SU-DHL-6 (cell line): ENCODE data around the gene SLC38A10.

Source experiments
- H2AFZ ChIP-seq: fragments of 200-600 bp; sonication (generic); 2 replicates; pipeline ENCODE4 v1.6.1; 2014; ENCODE audit warnings: low read depth, mild to moderate bottlenecking, moderate library complexity, mixed read lengths, antibody characterized with exemption, low read length; ENCODE audit not compliant: severe bottlenecking
- H3F3A ChIP-seq: fragments of 200-600 bp; shearing (Covaris generic); 2 replicates; pipeline ENCODE4 v1.6.0; 2016; ENCODE audit warnings: antibody characterized with exemption, mild to moderate bottlenecking; ENCODE audit not compliant: insufficient read depth
- H3K27ac ChIP-seq: fragments of 200-600 bp; sonication (generic); 2 replicates; pipeline ENCODE4 v1.5.1; 2016; ENCODE audit warnings: low read depth, mild to moderate bottlenecking, low read length, moderate library complexity, mixed read lengths
- H3K27me3 ChIP-seq: fragments of 200-600 bp; sonication (generic), shearing (Covaris generic); 2 replicates; pipeline ENCODE4 v1.6.0; 2014; ENCODE audit warnings: mild to moderate bottlenecking, low read length
- H3K36me3 ChIP-seq: fragments of 200-600 bp; sonication (generic); 2 replicates; pipeline ENCODE4 v1.6.1; 2014; ENCODE audit warnings: mild to moderate bottlenecking, low read length, mixed read lengths
- H3K4me2 ChIP-seq: fragments of 300-600, 200-600 bp; shearing (Covaris generic), sonication (generic); 2 replicates; pipeline ENCODE4 v1.6.0; 2014; ENCODE audit warnings: low read length, low read depth, mild to moderate bottlenecking; ENCODE audit not compliant: poor library complexity, severe bottlenecking
- H3K4me3 ChIP-seq: fragments of 200-600 bp; sonication (generic); 2 replicates; pipeline ENCODE4 v1.5.1; 2014; ENCODE audit warnings: antibody characterized with exemption, low read length, mild to moderate bottlenecking, mixed read lengths; ENCODE audit not compliant: insufficient read depth, poor library complexity, severe bottlenecking
- H3K79me2 ChIP-seq: fragments of 200-600 bp; sonication (generic); 2 replicates; pipeline ENCODE4 v1.6.1; 2014; ENCODE audit warnings: mild to moderate bottlenecking, low read length, moderate library complexity; ENCODE audit not compliant: insufficient read depth
- H3K9ac ChIP-seq: fragments of 200-600 bp; sonication (generic); 2 replicates; pipeline ENCODE4 v1.7.0; 2014; ENCODE audit warnings: mild to moderate bottlenecking, low read length
- H3K9me2 ChIP-seq: fragments of 200-600 bp; sonication (generic); replicated peaks from 2 replicates; pipeline ENCODE4 v1.6.1; 2014; ENCODE audit warnings: low read length; ENCODE audit not compliant: insufficient read depth
- H3K9me3 ChIP-seq: fragments of 200-600 bp; sonication (generic); 2 replicates; pipeline ENCODE4 v1.6.1; 2014; ENCODE audit warnings: low read length, mixed read lengths; ENCODE audit not compliant: insufficient read depth
- H4K20me1 ChIP-seq: fragments of 200-600 bp; sonication (generic); 2 replicates; pipeline ENCODE4 v1.6.1; 2014; ENCODE audit warnings: low read depth, mild to moderate bottlenecking, antibody characterized with exemption, low read length, moderate library complexity, mixed read lengths
- CTCF ChIP-seq: fragments of 200-600 bp; sonication (generic); IDR thresholded peaks from one replicate; pipeline ENCODE4 v1.5.1; 2017; ENCODE audit warnings: antibody characterized with exemption, mild to moderate bottlenecking, low read length, moderate library complexity; ENCODE audit not compliant: insufficient read depth, poor library complexity, severe bottlenecking
- EZH2phosphoT487 ChIP-seq: fragments of 200-600 bp; sonication (generic), shearing (Covaris generic); conservative IDR thresholded peaks from 2 replicates; pipeline ENCODE4 v1.6.1; 2018; ENCODE audit warnings: mild to moderate bottlenecking, antibody characterized with exemption, low read length, moderate library complexity, mixed read lengths

The SLC38A10 gene

DNA sequence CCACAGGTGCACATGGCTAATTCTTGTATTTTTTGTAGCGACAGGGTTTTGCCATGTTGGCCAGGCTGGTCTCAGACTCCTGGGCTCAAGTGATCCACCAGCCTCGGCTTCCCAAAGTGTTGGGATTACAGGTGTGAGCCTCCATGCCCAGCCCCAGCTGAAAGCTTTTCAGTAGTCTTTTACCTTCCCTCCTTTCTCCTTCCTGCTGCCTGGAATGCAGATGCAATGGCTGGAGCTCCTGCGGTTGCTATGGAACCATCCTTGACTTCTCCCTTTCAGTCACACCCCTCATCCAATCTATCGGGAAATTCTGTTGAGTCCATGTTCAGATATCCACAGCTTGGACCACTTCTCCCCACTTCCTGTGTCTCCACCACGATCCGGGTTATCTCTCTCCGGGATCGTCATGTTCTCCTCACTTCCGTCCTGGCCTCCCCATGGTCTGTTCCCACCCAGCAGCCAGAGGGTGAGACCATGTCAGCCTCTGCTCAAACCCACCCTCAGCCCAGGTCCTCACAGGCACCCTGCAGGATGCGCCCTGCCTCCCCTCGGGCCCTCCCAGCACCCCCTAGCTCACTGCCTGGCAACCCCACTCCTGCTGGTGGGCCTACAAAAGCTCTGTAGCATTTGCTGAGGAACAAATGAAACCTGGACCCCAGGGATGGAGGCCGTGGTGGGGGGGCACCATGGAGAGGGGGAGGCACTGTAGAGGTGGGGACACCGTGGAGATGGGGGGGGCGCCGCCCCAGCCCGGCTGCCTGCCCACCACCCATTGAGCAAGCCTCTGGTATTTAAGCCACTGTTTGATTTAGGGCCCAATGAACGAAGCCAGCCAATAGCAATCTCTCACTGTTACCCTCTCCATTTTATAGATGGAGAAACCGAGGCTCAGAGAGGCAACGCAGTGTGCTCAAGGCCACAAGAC, 12.8 kb upstream of the SLC38A10 start:
- H3K27me3 ChIP-seq, result no peaks in the 10 kb centered on the region
- no peaks in the 10 kb centered on the region for H3F3A ChIP-seq
- H4K20me1 ChIP-seq, result no peaks in the 10 kb centered on the region
- no peak overlapping the region for H3K4me3 ChIP-seq
- H2AFZ ChIP-seq, result no peak overlapping the region
- no peak overlapping the region for H3K9ac ChIP-seq
- H3K4me2 ChIP-seq, result no peak overlapping the region
- no peaks in the 10 kb centered on the region for H3K9me3 ChIP-seq
- no peaks in the 10 kb centered on the region for H3K9me2 ChIP-seq
- H3K79me2 ChIP-seq, result no peaks in the 10 kb centered on the region
- TF ChIP-seq EZH2phosphoT487 (no peak), CTCF (no peak)
- H3K36me3 ChIP-seq, result no peaks in the 10 kb centered on the region
- H3K27ac ChIP-seq, result no peak overlapping the region

DNA sequence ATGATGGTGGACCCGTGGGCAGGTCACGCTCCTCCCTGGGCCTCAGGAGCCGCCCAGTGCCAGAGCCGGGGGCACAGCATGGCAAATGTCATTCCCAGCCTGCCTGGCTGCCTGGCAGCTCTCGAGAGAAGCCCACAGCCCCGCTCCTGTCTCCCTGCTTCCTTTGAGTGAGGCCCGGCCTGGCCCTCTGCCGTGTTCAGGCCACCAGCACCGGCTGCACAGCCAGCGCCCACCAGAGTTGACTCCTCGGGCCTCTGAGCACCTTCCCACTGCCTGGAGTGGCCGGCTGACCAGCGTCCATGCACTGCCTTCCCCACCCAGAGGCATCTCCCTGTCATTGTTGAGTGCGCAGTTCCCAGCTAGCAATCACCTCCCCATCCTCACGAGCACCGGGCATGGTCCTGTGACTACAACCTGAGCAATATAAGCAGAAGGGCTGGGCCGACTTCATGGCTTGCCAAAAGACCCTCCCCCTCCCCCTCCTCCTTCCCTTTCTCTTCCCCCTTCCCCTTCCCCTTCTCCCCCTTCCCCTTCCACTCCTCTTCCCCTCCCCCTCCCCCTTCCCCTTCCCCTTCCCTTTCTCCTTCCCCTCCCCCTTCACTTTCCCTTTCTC, 11.9 kb upstream of the SLC38A10 start:
- no peaks in the 10 kb centered on the region for H3K27me3 ChIP-seq
- no peaks in the 10 kb centered on the region for H3K79me2 ChIP-seq
- H3K9me3 ChIP-seq, result no peaks in the 10 kb centered on the region
- H3K36me3 ChIP-seq, result no peaks in the 10 kb centered on the region
- no peak overlapping the region for H3K27ac ChIP-seq
- H3F3A ChIP-seq, result no peaks in the 10 kb centered on the region
- H3K9me2 ChIP-seq, result no peaks in the 10 kb centered on the region
- no peak overlapping the region for H3K4me2 ChIP-seq
- H4K20me1 ChIP-seq, result no peaks in the 10 kb centered on the region
- no peak overlapping the region for H3K9ac ChIP-seq
- no peak for TF ChIP-seq EZH2phosphoT487
- TF ChIP-seq CTCF, result no peak
- no peak overlapping the region for H2AFZ ChIP-seq
- H3K4me3 ChIP-seq, result no peak overlapping the region

- Histone ChIP-seq H3K9me3 (no peaks in the 10 kb centered on the region), H4K20me1 (no peaks in the 10 kb centered on the region), H3K9me2 (no peaks in the 10 kb centered on the region), H3F3A (no peaks in the 10 kb centered on the region), H3K79me2 (no peaks in the 10 kb centered on the region), H3K27me3 (no peaks in the 10 kb centered on the region), H3K9ac (no peak overlapping the region), H2AFZ (no peak overlapping the region), H3K4me3 (no peak overlapping the region), H3K4me2 (no peak overlapping the region), H3K36me3 (no peaks in the 10 kb centered on the region), H3K27ac (no peak overlapping the region)
- TF ChIP-seq CTCF (no peak), EZH2phosphoT487 (no peak)
Measured at GRCh38 chr17:81306491-81306890, 11.4 kb upstream of the SLC38A10 start.
